ENCODE measurements around the gene TBX3.

- no peak for TF ChIP-seq CTCF (IDR thresholded peaks at IDR 0.05; ENCODE audit: low read depth, low read length)
- no peak for TF ChIP-seq EZH2phosphoT487 (IDR thresholded peaks at IDR 0.05; ENCODE audit: low read depth)
These were observed 10.7 kb upstream of the TBX3 start for GRCh38 chr12:114694436-114695304.
